Skeletal muscle satellite cell (primary cell): ENCODE data around the gene SEZ6L.

Source experiments
- H3K27me3 ChIP-seq: 2 replicates; pipeline ENCODE4 v1.7.0; 2013; ENCODE audit warnings: low read length; ENCODE audit not compliant: control insufficient read depth, insufficient read depth
- H3K36me3 ChIP-seq: 2 replicates; pipeline ENCODE4 v1.7.0; 2013; ENCODE audit warnings: mild to moderate bottlenecking, control low read depth, low read length; ENCODE audit not compliant: insufficient read depth
- H3K4me1 ChIP-seq: 2 replicates; pipeline ENCODE4 v1.7.0; 2013; ENCODE audit warnings: low read length; ENCODE audit not compliant: control insufficient read depth, insufficient read depth
- H3K4me2 ChIP-seq: 2 replicates; pipeline ENCODE4 v1.7.0; 2013; ENCODE audit warnings: mild to moderate bottlenecking, low read length
- H3K4me3 ChIP-seq: 2 replicates; pipeline ENCODE4 v1.7.0; 2013; ENCODE audit warnings: low read length
- H3K9ac ChIP-seq: 2 replicates; pipeline ENCODE4 v1.7.0; 2013; ENCODE audit warnings: mild to moderate bottlenecking, low read depth, low read length, moderate library complexity
- H3K9me3 ChIP-seq: replicated peaks from 2 replicates; pipeline ENCODE4 v1.7.0; 2013; ENCODE audit warnings: mild to moderate bottlenecking, control low read depth, low read length

SEZ6L gene

DNA sequence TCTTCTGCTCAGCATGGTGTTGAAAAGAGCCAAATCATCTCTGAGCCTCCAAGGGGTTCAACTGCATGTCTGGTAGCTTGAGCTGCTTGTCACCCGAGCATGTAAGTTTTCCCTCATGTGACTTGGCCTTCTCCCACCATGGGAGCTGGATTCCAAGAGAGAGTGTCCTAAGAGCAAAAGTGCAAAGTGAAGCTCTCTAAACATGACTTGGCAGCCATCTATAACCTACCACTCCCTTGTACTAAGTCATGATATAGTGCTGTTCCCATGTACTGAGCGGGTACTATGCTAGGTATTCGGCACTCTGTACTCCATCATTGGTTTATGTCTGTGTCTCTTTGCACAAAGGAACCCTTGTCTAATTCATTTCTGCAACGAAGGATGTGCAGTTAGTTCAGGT is 19.1 kb downstream of the SEZ6L start:
- H3K4me3 ChIP-seq, result no peak overlapping the region
- H3K4me1 ChIP-seq, result no peaks in the 10 kb centered on the region
- H3K9ac ChIP-seq, result no peak overlapping the region
- H3K27me3 ChIP-seq, result peaks cover 17% of the 10 kb centered on the region
- H3K4me2 ChIP-seq, result no peak overlapping the region
- H3K9me3 ChIP-seq, result no peaks in the 10 kb centered on the region
- H3K36me3 ChIP-seq, result no peaks in the 10 kb centered on the region

- Histone ChIP-seq H3K27me3 (peaks cover 20% of the 10 kb centered on the region), H3K4me2 (no peak overlapping the region), H3K9me3 (no peaks in the 10 kb centered on the region), H3K4me3 (no peak overlapping the region), H3K4me1 (no peaks in the 10 kb centered on the region), H3K36me3 (no peaks in the 10 kb centered on the region), H3K9ac (no peak overlapping the region)
These were observed 25.1 kb downstream of the SEZ6L start for GRCh38 chr22:26194313-26194712.

DNA sequence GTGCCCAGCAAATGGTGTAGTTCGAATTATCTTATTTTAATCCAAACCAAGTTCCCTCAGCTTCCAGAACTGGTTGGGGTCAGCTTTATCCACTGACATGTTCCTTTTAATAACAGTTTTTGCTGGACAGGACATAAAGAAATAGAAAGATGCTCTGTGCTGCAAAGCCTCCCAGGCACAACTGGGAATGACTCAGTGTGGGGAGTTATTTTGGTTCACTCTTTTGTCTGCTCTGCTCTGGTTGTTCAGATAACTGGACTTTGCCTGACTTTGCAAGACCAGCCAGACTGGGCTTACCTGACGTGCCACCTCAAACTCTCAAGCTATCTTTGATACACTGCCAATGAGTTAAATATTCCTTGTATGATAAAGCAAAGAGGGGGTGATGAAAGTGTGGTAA is 25.6 kb downstream of the SEZ6L start:
- H3K36me3 ChIP-seq, result no peaks in the 10 kb centered on the region
- no peaks in the 10 kb centered on the region for H3K4me1 ChIP-seq
- no peaks in the 10 kb centered on the region for H3K9me3 ChIP-seq
- peaks cover 20% of the 10 kb centered on the region for H3K27me3 ChIP-seq
- no peak overlapping the region for H3K4me3 ChIP-seq
- no peak overlapping the region for H3K4me2 ChIP-seq
- H3K9ac ChIP-seq, result no peak overlapping the region

DNA sequence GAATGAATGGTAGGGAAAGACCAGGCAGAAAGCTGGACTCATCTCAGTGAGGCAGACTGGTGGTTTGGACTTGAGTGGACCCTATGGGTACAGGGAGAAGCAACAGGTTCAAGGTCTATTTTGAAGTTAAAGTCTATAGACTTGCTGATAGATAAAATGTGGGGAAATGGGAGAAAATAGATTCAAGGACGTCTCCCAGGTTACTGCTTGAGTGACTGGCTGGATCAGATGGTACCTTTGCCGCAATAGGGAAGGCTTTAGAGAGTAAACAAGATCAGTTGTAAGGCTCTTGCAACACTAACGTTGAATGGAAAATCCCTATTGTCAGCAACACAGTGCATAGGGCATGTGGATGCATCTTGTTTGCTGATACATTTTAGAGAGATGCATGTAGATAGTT is 27.4 kb downstream of the SEZ6L start:
- no peak overlapping the region for H3K4me3 ChIP-seq
- no peak overlapping the region for H3K4me2 ChIP-seq
- no peaks in the 10 kb centered on the region for H3K9me3 ChIP-seq
- H3K36me3 ChIP-seq, result no peaks in the 10 kb centered on the region
- H3K27me3 ChIP-seq, result peaks cover 20% of the 10 kb centered on the region
- H3K9ac ChIP-seq, result no peak overlapping the region
- H3K4me1 ChIP-seq, result no peaks in the 10 kb centered on the region

- no peaks in the 10 kb centered on the region for H3K9me3 ChIP-seq
- no peaks in the 10 kb centered on the region for H3K4me1 ChIP-seq
These were observed 28.2 kb downstream of the SEZ6L start for GRCh38 chr22:26197425-26197824.

DNA sequence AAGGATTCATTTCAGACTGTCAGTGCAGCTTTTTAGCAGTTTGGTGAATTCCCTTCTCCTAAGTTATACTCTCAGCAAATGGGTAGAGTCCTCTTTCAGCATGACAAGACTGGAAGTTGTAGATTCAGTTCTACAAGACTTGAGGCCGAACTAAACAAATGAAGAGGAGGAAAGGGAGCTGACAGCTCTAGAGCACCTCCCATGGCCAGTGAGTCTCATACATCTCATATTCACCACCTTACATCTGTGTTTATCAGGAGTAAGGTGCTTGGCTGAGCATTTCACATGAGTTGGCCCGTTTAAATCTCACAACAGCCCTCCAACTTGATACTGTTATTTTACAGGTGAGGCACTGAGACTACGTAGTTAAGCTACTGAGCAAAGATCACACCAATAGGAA is 30.4 kb downstream of the SEZ6L start:
- Histone ChIP-seq H3K36me3 (no peaks in the 10 kb centered on the region), H3K4me1 (no peaks in the 10 kb centered on the region), H3K9ac (no peak overlapping the region), H3K27me3 (peaks cover 11% of the 10 kb centered on the region), H3K4me3 (no peak overlapping the region), H3K9me3 (no peaks in the 10 kb centered on the region), H3K4me2 (no peak overlapping the region)

More at GRCh38 chr22:26197425-26197824, 28.2 kb downstream of the SEZ6L start:
- no peak overlapping the region for H3K4me3 ChIP-seq
- H3K4me2 ChIP-seq, result no peak overlapping the region
- H3K27me3 ChIP-seq, result peaks cover 22% of the 10 kb centered on the region
- no peak overlapping the region for H3K9ac ChIP-seq
- no peaks in the 10 kb centered on the region for H3K36me3 ChIP-seq

- no peaks in the 10 kb centered on the region for H3K9me3 ChIP-seq
- no peak overlapping the region for H3K4me3 ChIP-seq
- no peak overlapping the region for H3K4me2 ChIP-seq
- H3K9ac ChIP-seq, result no peak overlapping the region
- no peaks in the 10 kb centered on the region for H3K36me3 ChIP-seq
- H3K27me3 ChIP-seq, result peaks cover 21% of the 10 kb centered on the region
- no peaks in the 10 kb centered on the region for H3K4me1 ChIP-seq
These were observed 33.1 kb downstream of the SEZ6L start for GRCh38 chr22:26202280-26202924.

DNA sequence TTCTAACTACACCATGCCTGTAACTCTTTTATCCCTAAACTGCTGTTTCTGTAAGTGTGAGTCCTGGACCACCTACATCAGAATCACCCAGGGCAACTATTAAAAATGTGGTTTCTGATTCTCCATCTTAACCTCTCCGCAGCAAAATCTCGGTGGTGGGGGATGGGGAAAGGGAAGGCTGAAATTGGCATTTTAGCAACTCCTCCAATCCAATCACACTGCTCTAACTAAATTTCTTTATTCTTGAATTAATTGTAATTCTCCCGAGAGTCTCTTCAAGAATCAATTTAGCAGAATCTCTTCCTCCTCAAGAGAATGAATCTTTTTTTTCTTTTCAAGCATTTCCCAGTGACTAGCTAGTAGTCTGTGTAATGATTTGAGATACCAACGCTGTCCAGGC is 36.2 kb downstream of the SEZ6L start:
- Histone ChIP-seq H3K4me2 (no peak overlapping the region), H3K4me3 (no peak overlapping the region), H3K36me3 (no peaks in the 10 kb centered on the region), H3K9ac (no peak overlapping the region), H3K4me1 (no peaks in the 10 kb centered on the region), H3K27me3 (peaks cover 27% of the 10 kb centered on the region), H3K9me3 (no peaks in the 10 kb centered on the region)

GRCh38 chr22:26210334-26210733 is 41.1 kb downstream of the SEZ6L start:
- Histone ChIP-seq H3K4me2 (no peak overlapping the region), H3K9me3 (no peaks in the 10 kb centered on the region), H3K27me3 (peaks cover 41% of the 10 kb centered on the region), H3K9ac (no peak overlapping the region), H3K4me3 (no peak overlapping the region), H3K36me3 (no peaks in the 10 kb centered on the region), H3K4me1 (no peaks in the 10 kb centered on the region)

- H3K27me3 ChIP-seq, result peaks cover 49% of the 10 kb centered on the region
- H3K4me3 ChIP-seq, result no peak overlapping the region
- H3K4me1 ChIP-seq, result no peaks in the 10 kb centered on the region
- no peak overlapping the region for H3K9ac ChIP-seq
- no peaks in the 10 kb centered on the region for H3K36me3 ChIP-seq
- H3K4me2 ChIP-seq, result no peak overlapping the region
- no peaks in the 10 kb centered on the region for H3K9me3 ChIP-seq
These were observed 44.6 kb downstream of the SEZ6L start for GRCh38 chr22:26213826-26214225.

DNA sequence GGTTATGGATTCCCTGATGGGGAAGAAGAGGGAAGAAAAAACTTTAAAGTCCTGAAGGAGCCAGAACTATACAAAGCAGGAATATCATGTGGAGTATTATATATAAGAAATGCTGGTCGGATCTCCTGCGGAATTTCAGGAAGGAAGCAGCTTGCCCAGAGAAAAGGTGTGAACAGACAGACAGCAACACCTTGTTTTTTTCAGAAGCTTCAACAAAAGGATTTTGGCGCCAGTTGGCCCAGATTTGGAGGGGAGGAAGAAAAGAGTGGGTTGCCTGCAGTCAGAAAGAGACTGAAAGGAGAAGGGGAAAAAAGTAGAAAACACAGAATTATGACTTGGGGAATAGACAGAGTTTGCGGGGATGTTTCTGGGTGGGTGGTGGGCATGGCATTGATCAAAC is 45.2 kb downstream of the SEZ6L start:
- Histone ChIP-seq H3K9me3 (no peaks in the 10 kb centered on the region), H3K36me3 (no peaks in the 10 kb centered on the region), H3K4me1 (no peaks in the 10 kb centered on the region), H3K27me3 (peaks cover 49% of the 10 kb centered on the region), H3K9ac (no peak overlapping the region), H3K4me3 (no peak overlapping the region), H3K4me2 (no peak overlapping the region)

DNA sequence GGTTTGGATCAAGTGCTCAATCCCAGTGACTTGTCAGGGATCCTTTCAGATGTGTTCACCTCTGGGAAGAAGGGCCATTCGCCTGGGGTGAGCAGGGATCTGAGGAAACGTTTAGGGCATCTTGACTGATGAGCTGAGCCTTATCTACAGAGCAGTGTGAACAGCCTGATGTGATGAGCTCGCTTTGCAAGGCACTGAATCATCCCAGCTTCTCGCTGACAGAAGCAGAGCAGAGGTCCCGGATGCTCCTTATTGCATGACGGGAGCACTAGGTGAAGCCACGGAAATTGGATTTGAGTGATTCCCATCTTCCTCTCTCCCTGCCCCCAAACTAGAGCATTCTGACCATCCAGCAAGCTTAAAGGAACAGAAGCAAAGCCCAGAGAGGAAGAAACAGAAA is 46.5 kb downstream of the SEZ6L start:
- Histone ChIP-seq H3K4me2 (no peak overlapping the region), H3K36me3 (no peaks in the 10 kb centered on the region), H3K9me3 (no peaks in the 10 kb centered on the region), H3K27me3 (peaks cover 45% of the 10 kb centered on the region), H3K4me3 (no peak overlapping the region), H3K9ac (no peak overlapping the region), H3K4me1 (no peaks in the 10 kb centered on the region)
